ENCODE results near the gene UBE4B.
"Not testable (repeated sequence)": the region's sequence is repeated elsewhere in the genome, so short reads cannot be mapped to it uniquely, and the experiment has no call there.

The UBE4B gene

DNA sequence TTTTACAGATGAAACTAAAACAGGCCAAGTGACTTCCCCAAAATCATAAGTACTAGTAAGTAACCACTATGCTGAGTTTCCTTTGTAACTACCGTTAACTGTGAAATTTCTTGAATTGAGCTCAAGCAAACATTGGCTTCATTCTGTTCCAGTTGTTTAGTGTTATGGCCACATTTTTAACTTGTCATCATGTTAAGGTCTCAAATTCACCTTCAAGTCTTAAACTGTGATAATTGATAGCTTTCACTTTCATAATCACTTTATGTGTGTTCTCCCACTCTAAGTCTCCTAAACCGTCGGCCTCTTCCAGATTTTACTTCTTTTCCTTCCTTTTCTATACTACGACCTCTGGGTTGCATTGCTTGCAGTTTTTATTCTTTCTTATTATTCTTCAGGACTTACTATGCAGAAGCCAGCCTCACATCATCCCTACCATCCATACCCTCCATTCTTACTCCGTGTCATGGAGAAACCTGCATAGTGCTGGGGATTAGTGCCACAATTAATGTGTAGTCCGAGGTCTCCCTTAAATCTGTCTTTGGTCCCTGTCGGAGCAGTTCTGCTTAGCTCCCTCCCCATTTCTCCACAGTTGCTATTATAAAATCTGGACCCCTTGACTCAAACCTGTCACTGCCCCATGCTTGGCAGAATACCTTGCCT is 183.5 kb downstream of the UBE4B start:
- DNase-seq, result no peak
- H3K79me1 ChIP-seq (ENCODE audit: low read length), result peaks cover 5% of the 10 kb centered on the region
- no peak overlapping the region for H4K8ac ChIP-seq (ENCODE audit: low read depth, low read length)
- H2BK120ac ChIP-seq (ENCODE audit: insufficient read depth, low read length, poor library complexity), result no peak overlapping the region
- H3K79me2 ChIP-seq (ENCODE audit: control insufficient read depth, insufficient read depth, low read length, poor library complexity), result peaks cover 24% of the 10 kb centered on the region
- WGBS (ENCODE audit: extremely low coverage, insufficient coverage, insufficient read length), result no CpG with 5 or more reads among the region's 7 CpGs
- no peak overlapping the region for H4K12ac ChIP-seq (ENCODE audit: low read depth, low read length)
- no peaks in the 10 kb centered on the region for H3K27me3 ChIP-seq (ENCODE audit: insufficient read depth, low read length)
- no peak overlapping the region for H2BK5ac ChIP-seq (ENCODE audit: low read depth, low read length, poor library complexity)
- no peak overlapping the region for H3K23ac ChIP-seq (ENCODE audit: low read length)
- no peak overlapping the region for H3K4me3 ChIP-seq (ENCODE audit: low read depth, low read length)
- H3K18ac ChIP-seq (ENCODE audit: low read length), result no peak overlapping the region
- no peak overlapping the region for H4K91ac ChIP-seq (ENCODE audit: low read depth, low read length)
- peaks cover 2 to 3% of the 10 kb centered on the region in 2 experiments for H3K4me1 ChIP-seq (ENCODE audit: control insufficient read depth in 1 of 2, insufficient read depth in 2 of 2, low read length in 2 of 2)
- H3K36me3 ChIP-seq (ENCODE audit: control insufficient read depth in 1 of 2, insufficient read depth in 2 of 2, low read length in 2 of 2), result peaks cover 0 to 2% of the 10 kb centered on the region in 2 experiments
- no peak overlapping the region for H2AFZ ChIP-seq (ENCODE audit: insufficient read depth, low read length, poor library complexity)
- no peak overlapping the region for H3K27ac ChIP-seq (ENCODE audit: low read depth, low read length)
- H2AK5ac ChIP-seq (ENCODE audit: low read length), result no peak overlapping the region
- H3K9ac ChIP-seq (ENCODE audit: low read length), result no peak overlapping the region
- H2BK12ac ChIP-seq (ENCODE audit: low read length), result no peak overlapping the region
- H3K4ac ChIP-seq (ENCODE audit: low read depth, low read length), result peak overlapping the region; percentile 26
- no peak overlapping the region for H3K4me2 ChIP-seq (ENCODE audit: low read length)
- H3K9me3 ChIP-seq (ENCODE audit: insufficient read depth, low read depth, low read length), result no peaks in the 10 kb centered on the region
- no peak overlapping the region for H3K14ac ChIP-seq (ENCODE audit: low read length)

DNA sequence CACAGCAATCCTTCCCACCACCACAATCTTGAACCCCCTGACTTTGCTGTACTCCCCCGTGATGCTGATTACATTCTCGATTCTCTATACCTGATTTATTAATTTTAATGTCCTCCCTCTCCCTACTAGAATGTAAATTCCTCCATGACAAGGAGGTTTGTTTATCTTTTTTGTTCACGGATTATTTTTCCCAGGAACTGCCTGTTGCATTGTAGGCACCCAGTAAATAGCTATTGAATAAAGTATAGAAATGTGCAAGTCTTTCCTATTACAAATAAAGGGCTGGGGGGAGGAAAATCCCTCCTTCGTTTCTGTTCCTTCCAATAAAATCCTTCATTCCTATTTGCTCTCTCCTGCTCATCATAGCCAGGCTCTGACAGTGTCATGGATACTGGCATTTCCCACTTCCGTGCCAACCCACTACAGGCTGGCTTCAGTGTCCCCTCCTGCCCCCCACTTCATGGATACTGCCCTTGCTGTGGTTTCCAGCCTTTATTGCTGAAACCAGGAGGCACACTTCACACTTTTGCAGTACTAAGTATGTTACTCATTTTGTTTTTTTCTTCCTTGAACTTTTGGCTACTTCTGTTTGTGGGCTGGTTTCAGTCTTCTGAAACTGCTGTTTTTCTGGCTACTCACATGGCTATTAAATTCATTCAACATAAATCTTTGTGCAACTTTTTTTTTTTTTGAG is 185.1 kb downstream of the UBE4B start:
- Histone ChIP-seq H3K79me2 (ENCODE audit: control insufficient read depth, insufficient read depth, low read length, poor library complexity) (peaks cover 17% of the 10 kb centered on the region), H2BK120ac (ENCODE audit: insufficient read depth, low read length, poor library complexity) (no peak overlapping the region), H3K18ac (ENCODE audit: low read length) (no peak overlapping the region), H3K14ac (ENCODE audit: low read length) (no peak overlapping the region), H4K91ac (ENCODE audit: low read depth, low read length) (no peak overlapping the region), H2AFZ (ENCODE audit: insufficient read depth, low read length, poor library complexity) (no peak overlapping the region), H3K36me3 (ENCODE audit: control insufficient read depth in 1 of 2, insufficient read depth in 2 of 2, low read length in 2 of 2) (peaks cover 0 to 2% of the 10 kb centered on the region in 2 experiments), H3K9me3 (ENCODE audit: insufficient read depth, low read depth, low read length) (no peaks in the 10 kb centered on the region), H3K23ac (ENCODE audit: low read length) (no peak overlapping the region), H3K4ac (ENCODE audit: low read depth, low read length) (peak overlapping the region; percentile 53), H3K27ac (ENCODE audit: low read depth, low read length) (no peak overlapping the region), H3K79me1 (ENCODE audit: low read length) (no peaks in the 10 kb centered on the region), H2AK5ac (ENCODE audit: low read length) (no peak overlapping the region), H3K4me2 (ENCODE audit: low read length) (no peak overlapping the region), H3K4me1 (ENCODE audit: control insufficient read depth in 1 of 2, insufficient read depth in 2 of 2, low read length in 2 of 2) (peaks cover 0 to 2% of the 10 kb centered on the region in 2 experiments), H4K8ac (ENCODE audit: low read depth, low read length) (no peak overlapping the region), H2BK12ac (ENCODE audit: low read length) (no peak overlapping the region), H4K12ac (ENCODE audit: low read depth, low read length) (no peak overlapping the region), H3K4me3 (ENCODE audit: low read depth, low read length) (no peak overlapping the region), H3K9ac (ENCODE audit: low read length) (no peak overlapping the region), H2BK5ac (ENCODE audit: low read depth, low read length, poor library complexity) (no peak overlapping the region), H3K27me3 (ENCODE audit: insufficient read depth, low read length) (no peaks in the 10 kb centered on the region)
- no CpG with 5 or more reads among the region's 5 CpGs for WGBS (ENCODE audit: extremely low coverage, insufficient coverage, insufficient read length)
- DNase-seq, result peak in 1 of 2 donors; percentile 24

DNA sequence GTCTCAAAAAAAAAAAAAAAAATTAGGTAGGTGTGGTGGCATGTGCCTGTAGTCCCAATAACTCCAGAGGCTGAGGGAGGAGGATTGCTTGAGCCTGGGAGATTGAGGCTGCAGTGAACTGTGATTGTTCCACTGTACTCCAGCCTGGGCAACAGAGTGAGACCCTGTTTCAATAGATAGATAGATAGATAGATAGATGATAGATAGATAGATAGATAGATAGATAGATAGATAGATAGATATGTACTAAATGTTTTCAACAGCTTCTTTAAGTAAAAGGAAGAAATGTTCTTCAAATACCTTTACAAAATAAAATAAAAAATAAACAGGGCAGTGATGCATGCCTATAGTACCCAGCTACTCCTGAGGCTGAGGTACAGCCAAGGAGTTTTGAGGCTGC is 187.4 kb downstream of the UBE4B start:
- Histone ChIP-seq H3K9me3 (ENCODE audit: insufficient read depth, low read depth, low read length) (no peaks in the 10 kb centered on the region), H3K4ac (ENCODE audit: low read depth, low read length) (peak overlapping the region; percentile 51), H3K27ac (ENCODE audit: low read depth, low read length) (no peak overlapping the region), H3K4me3 (ENCODE audit: low read depth, low read length) (no peak overlapping the region), H2BK120ac (ENCODE audit: insufficient read depth, low read length, poor library complexity) (no peak overlapping the region), H4K91ac (ENCODE audit: low read depth, low read length) (no peak overlapping the region), H3K18ac (ENCODE audit: low read length) (no peak overlapping the region), H3K9ac (ENCODE audit: low read length) (no peak overlapping the region), H4K8ac (ENCODE audit: low read depth, low read length) (no peak overlapping the region), H2BK12ac (ENCODE audit: low read length) (no peak overlapping the region), H3K23ac (ENCODE audit: low read length) (no peak overlapping the region), H2AK5ac (ENCODE audit: low read length) (no peak overlapping the region), H3K79me2 (ENCODE audit: control insufficient read depth, insufficient read depth, low read length, poor library complexity) (peaks cover 18% of the 10 kb centered on the region), H4K12ac (ENCODE audit: low read depth, low read length) (no peak overlapping the region), H2BK5ac (ENCODE audit: low read depth, low read length, poor library complexity) (no peak overlapping the region), H3K14ac (ENCODE audit: low read length) (no peak overlapping the region), H3K4me2 (ENCODE audit: low read length) (no peak overlapping the region), H3K27me3 (ENCODE audit: insufficient read depth, low read length) (no peaks in the 10 kb centered on the region), H2AFZ (ENCODE audit: insufficient read depth, low read length, poor library complexity) (no peak overlapping the region), H3K36me3 (ENCODE audit: control insufficient read depth in 1 of 2, insufficient read depth in 2 of 2, low read length in 2 of 2) (peaks cover 0 to 2% of the 10 kb centered on the region in 2 experiments), H3K4me1 (ENCODE audit: control insufficient read depth in 1 of 2, insufficient read depth in 2 of 2, low read length in 2 of 2) (peaks cover 3 to 6% of the 10 kb centered on the region in 2 experiments), H3K79me1 (ENCODE audit: low read length) (no peaks in the 10 kb centered on the region)
- no peak for DNase-seq

DNA sequence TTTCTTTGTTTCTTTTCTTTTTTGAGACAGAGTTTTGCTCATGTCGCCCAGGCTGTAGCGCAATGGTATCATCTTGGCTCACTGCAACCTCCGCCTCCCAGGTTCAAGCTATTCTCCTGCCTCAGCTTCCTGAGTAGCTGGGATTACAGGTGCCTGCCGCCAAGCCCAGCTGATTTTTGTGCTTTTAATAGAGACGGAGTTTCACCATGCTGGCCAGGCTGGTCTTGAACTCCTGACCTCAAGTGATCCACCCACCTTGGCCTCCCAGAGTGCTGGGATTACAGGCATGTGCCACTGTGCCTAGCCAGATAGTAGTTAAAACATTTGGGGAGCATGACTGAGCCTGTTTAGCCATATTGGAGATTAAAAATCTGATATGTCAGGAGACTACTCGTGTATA is 187.9 kb downstream of the UBE4B start:
- DNase-seq; H2BK120ac ChIP-seq (ENCODE audit: insufficient read depth, low read length, poor library complexity); H2AFZ ChIP-seq (ENCODE audit: insufficient read depth, low read length, poor library complexity); H3K14ac ChIP-seq (ENCODE audit: low read length); H3K4me1 ChIP-seq (ENCODE audit: control insufficient read depth in 1 of 2, insufficient read depth in 2 of 2, low read length in 2 of 2); H4K12ac ChIP-seq (ENCODE audit: low read depth, low read length); H2BK12ac ChIP-seq (ENCODE audit: low read length); H3K27me3 ChIP-seq (ENCODE audit: insufficient read depth, low read length); H4K8ac ChIP-seq (ENCODE audit: low read depth, low read length); H3K4me3 ChIP-seq (ENCODE audit: low read depth, low read length); H2AK5ac ChIP-seq (ENCODE audit: low read length); H3K36me3 ChIP-seq (ENCODE audit: control insufficient read depth in 1 of 2, insufficient read depth in 2 of 2, low read length in 2 of 2); H3K9me3 ChIP-seq (ENCODE audit: insufficient read depth, low read depth, low read length); H3K18ac ChIP-seq (ENCODE audit: low read length); H3K79me1 ChIP-seq (ENCODE audit: low read length); H4K91ac ChIP-seq (ENCODE audit: low read depth, low read length); H3K23ac ChIP-seq (ENCODE audit: low read length); H2BK5ac ChIP-seq (ENCODE audit: low read depth, low read length, poor library complexity); H3K27ac ChIP-seq (ENCODE audit: low read depth, low read length); H3K9ac ChIP-seq (ENCODE audit: low read length); H3K4me2 ChIP-seq (ENCODE audit: low read length): not testable (repeated sequence)
- Histone ChIP-seq H3K79me2 (ENCODE audit: control insufficient read depth, insufficient read depth, low read length, poor library complexity) (peaks cover 14% of the 10 kb centered on the region), H3K4ac (ENCODE audit: low read depth, low read length) (peak overlapping the region; percentile 51)
- no CpG with 5 or more reads among the region's 6 CpGs for WGBS (ENCODE audit: extremely low coverage, insufficient coverage, insufficient read length)
